Right lobe of liver (tissue), 6 donors: ENCODE measurements around the gene TBX1. TPM values are rescaled to one million over a fixed set of nuclear protein-coding genes. Genes with fewer than 3 reads are reported as not detected.
A peak's percentile ranks its signal among the peaks of the same experiment; 100 is the strongest.
"Not testable (repeated sequence)": the region's sequence is repeated elsewhere in the genome, so short reads cannot be mapped to it uniquely, and the experiment has no call there.

ENCODE experiments used
- ATAC-seq, 4 donors: fragments of 200-7000 bp; cut with Tn5 transposase; one replicate each; pipeline ENCODE4 v1.9.1; 2020; ENCODE audit warnings: mild to moderate bottlenecking in 4 of 4, moderate library complexity in 4 of 4
- DNase-seq, 3 donors: peaks; one replicate each; pipeline ENCODE4 v3.0.0-alpha.2; 2020
- H3K27ac ChIP-seq, 3 donors: fragments of 200-600 bp; one replicate each; pipeline ENCODE4 v1.8.0; 2022
- H3K27me3 ChIP-seq, 2 donors: fragments of 200-600 bp; one replicate each; pipeline ENCODE4 v1.8.0; 2022
- H3K36me3 ChIP-seq, 4 donors: fragments of 200-600 bp; sonication (generic) in 1 of 4; one replicate each; pipeline versions ENCODE4 v1.5.1 to v1.8.0; 2017 to 2022; ENCODE audit warnings: control low read depth in 1 of 4
- H3K4me1 ChIP-seq, 4 donors: fragments of 200-600 bp; sonication (generic) in 1 of 4; one replicate each; pipeline versions ENCODE4 v1.5.1 to v1.8.0; 2017 to 2022; ENCODE audit warnings: control low read depth in 1 of 4
- H3K4me3 ChIP-seq, 3 donors: fragments of 200-600 bp; one replicate each; pipeline ENCODE4 v1.8.0; 2022
- H3K9me3 ChIP-seq, 4 donors: fragments of 200-600 bp; sonication (generic) in 1 of 4; one replicate each; pipeline versions ENCODE4 v1.5.1 to v1.8.0; 2017 to 2022; ENCODE audit warnings: control low read depth in 1 of 4
- POLR2A ChIP-seq: fragments of 450-650 bp; IDR thresholded peaks from one replicate; pipeline ENCODE4 v1.6.1; 2017; ENCODE audit warnings: antibody characterized with exemption, mild to moderate bottlenecking
- WGBS: methylation state at CpG from one replicate; pipeline ENCODE4 v1.1.6; 2018; ENCODE audit warnings: low coverage, low lambda C conversion rate; ENCODE audit not compliant: insufficient coverage; ENCODE audit errors: missing lambda C conversion rate; 5-methylcytosine and 5-hydroxymethylcytosine counted together
- intact Hi-C, 2 donors: fragments of 100-400 bp; cut with DNase I; formaldehyde crosslinking; loops; one replicate each; pipeline versions ENCODE4 v1.11.2 to v1.14.1; 2022
- total RNA-seq, 6 experiments: library from RNA; depleted of rRNA in 2 of 6; stranded (reverse); fragments of >200 nt in 2 of 6; fragmentation: NEBNext Ultra II Directional in 3 of 6; extraction: Animal tissue kit (Norgen Biotek cat#: 25700) in 3 of 6; gene quantifications; one replicate each; pipeline versions ENCODE4 v1.1.0 to v1.2.4, GENCODE V29; 2016 to 2023
- TF ChIP-seq, protein P1 (sequence below), 4 donors: fragments of 200-600 bp in 3 of 4; fragments of 450-650 bp in 1 of 4; IDR thresholded peaks; one replicate each; pipeline versions ENCODE4 v1.5.1 to v1.8.0; 2016 to 2022; ENCODE audit warnings: antibody characterized with exemption in 4 of 4, mild to moderate bottlenecking in 2 of 4
- donor health status: DM: no; HTN: yes; CAD: no.
- donor health status: DM: no; HTN: no; CAD: no.
- donor health status: DM: no; HTN: no; CAD: no.
- donor health status: DM: no; HTN: yes; CAD: no.
- donor health status: DM: no; HTN: yes; CAD: no.

The TBX1 gene
- total RNA-seq, 6 experiments from 2014 or later = 0.24 to 0.37 (median 0.30) TPM; not detected in 2

DNA sequence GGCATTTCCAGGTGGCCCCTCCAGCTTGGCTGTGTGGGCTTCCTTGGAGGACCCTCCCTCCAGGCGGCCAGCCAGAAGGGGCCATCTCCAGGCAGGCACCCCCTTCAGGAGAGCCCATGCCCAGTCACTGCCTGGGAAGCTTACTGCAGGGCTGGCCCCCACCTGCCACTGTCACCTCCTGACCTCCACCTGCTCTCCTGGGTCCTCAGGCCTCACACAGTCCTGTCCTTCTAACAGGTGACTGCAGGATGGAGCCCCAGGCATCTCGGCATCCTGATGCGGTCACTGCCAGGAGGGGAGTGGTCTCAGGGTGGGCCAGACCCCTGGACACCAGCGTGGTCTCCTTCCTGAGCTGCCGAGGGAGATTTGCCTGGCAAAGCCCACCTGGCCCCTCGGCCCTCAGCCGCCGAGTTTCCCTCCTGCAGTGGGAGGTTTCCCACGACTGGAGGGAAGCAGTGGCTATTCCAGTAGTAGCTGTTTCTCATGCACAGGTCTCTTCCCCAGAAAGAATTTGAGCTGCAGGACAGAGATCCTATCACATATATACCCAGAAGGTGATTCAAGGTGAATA is 13.0 kb downstream of the TBX1 start:
- Histone ChIP-seq H3K27ac (no peak overlapping the region), H3K4me3 (no peak overlapping the region), H3K27me3 (no peaks in the 10 kb centered on the region), H3K36me3 (no peaks in the 10 kb centered on the region), H3K9me3 (no peaks in the 10 kb centered on the region), H3K4me1 (no peaks in the 10 kb centered on the region)
- 0% methylated on average over 1 of the region's 9 CpGs for WGBS
- TF ChIP-seq POLR2A = no peak
- TF ChIP-seq, protein P1, sequence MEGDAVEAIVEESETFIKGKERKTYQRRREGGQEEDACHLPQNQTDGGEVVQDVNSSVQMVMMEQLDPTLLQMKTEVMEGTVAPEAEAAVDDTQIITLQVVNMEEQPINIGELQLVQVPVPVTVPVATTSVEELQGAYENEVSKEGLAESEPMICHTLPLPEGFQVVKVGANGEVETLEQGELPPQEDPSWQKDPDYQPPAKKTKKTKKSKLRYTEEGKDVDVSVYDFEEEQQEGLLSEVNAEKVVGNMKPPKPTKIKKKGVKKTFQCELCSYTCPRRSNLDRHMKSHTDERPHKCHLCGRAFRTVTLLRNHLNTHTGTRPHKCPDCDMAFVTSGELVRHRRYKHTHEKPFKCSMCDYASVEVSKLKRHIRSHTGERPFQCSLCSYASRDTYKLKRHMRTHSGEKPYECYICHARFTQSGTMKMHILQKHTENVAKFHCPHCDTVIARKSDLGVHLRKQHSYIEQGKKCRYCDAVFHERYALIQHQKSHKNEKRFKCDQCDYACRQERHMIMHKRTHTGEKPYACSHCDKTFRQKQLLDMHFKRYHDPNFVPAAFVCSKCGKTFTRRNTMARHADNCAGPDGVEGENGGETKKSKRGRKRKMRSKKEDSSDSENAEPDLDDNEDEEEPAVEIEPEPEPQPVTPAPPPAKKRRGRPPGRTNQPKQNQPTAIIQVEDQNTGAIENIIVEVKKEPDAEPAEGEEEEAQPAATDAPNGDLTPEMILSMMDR (IDR thresholded peaks at IDR 0.05) = no peak
- DNase-seq (peak in 2 of 3 donors; percentile 15 to 47), ATAC-seq (peak in 1 of 4 donors; percentile 6)
- intact Hi-C loops = no loop called here

DNA sequence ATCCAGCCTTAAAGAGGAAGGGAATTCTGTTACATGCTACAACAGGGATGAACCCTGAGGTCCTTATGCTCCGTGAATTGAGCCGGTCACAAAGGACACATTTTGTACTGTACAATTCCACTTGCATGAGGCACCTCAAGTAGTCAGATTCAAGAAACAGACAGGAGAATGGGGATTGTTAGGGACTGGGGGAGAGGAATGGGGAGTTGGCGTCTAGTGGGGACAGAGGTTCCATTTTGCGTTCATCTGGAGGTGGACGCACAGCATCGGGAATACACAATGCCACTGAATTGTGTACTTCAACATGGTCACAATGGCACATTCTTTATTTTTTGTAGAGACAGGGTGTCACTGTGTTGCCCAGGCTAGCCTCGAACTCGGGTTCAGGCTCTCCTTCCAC is 14.1 kb downstream of the TBX1 start:
- Histone ChIP-seq H3K4me3 (no peak overlapping the region), H3K4me1 (no peaks in the 10 kb centered on the region), H3K9me3 (no peaks in the 10 kb centered on the region), H3K27me3 (no peaks in the 10 kb centered on the region), H3K27ac (no peak overlapping the region), H3K36me3 (no peaks in the 10 kb centered on the region)
- no peak for TF ChIP-seq POLR2A
- TF ChIP-seq, protein P1 (IDR thresholded peaks at IDR 0.05) = no peak
- DNase-seq = peak in 1 of 3 donors; percentile 7
- WGBS = 92% methylated on average over 4 of the region's 8 CpGs
- ATAC-seq = no peak
- intact Hi-C loops = no loop called here

DNA sequence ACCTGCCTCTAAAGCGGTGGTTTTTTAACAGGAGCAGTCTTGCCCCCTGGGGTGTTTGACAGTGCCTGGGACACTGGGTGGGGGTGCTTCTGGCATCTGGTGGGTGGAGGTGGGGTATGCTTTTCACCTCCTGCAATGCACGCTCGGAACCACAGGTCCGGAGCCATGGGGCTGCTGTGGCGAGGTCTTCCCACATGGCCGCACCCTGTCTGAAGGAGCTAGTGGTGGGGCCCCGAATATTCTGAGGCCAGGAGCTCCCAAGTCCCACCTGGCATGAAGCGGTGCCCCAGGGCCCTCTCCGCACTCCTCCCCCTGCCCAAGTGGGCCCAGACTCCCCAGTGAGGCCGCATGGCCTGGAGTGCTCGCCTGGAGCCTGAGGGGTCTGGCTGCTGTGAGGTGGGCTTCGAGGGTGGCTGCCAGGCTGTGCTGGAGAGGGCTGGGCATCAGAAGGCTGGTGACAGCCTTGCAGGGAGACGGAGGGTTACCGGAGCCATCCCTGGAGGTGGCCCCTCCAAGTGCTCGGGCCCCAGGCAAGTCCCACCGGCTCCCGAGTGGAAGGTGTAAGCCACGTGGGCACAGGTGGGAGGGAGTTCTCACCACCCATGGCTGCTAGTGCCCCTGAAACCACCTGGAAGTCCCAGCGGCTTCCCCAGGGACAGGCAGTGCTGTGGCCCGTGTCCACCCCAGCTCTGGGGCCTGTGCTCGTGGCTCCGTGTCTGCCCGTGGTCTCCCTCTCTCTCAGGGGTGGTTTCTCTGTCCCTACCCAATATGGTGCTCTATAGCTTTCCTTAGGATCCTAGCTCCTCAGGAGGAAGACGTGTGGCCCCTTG is 15.1 kb downstream of the TBX1 start:
- DNase-seq = peak in 2 of 3 donors; percentile 14 to 44

DNA sequence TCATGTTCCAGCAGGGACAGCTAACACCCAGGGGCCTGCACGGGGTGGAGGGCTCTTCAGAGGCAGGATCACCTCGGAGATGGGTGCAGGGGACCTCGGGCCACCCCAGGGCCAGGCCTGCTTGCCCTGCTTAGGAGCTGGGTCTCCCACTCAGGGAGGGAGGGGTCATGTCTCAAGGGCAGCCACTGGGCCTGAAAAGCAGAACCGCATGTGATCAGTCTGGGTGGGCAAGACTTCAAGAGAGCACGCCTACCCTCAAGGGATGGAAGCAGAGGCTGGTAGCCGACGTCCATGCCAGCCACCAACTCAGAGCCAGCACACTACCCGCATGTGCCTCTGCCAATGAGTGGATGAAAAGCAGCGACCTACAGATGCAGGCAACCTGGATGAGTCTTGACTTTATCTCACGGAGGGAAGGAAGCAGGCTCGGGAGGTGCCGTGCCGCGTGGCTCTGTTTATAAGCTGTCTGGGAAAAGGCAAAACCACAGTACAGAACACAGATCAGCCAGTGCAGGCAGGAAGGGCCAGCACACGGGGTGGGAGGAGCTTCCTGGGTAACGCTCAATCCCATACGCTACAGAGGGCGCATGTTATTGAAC is 16.0 kb downstream of the TBX1 start:
- Histone ChIP-seq H3K27ac (no peak overlapping the region), H3K27me3 (no peaks in the 10 kb centered on the region), H3K4me1 (no peaks in the 10 kb centered on the region), H3K4me3 (no peak overlapping the region), H3K36me3 (no peaks in the 10 kb centered on the region), H3K9me3 (no peaks in the 10 kb centered on the region)
- intact Hi-C loops = no loop called here
- no peak for TF ChIP-seq POLR2A
- TF ChIP-seq, protein P1 (IDR thresholded peaks at IDR 0.05) = no peak
- 35% methylated on average over 11 of the region's 18 CpGs for WGBS
- ATAC-seq (peak in 2 of 4 donors; percentile 15 to 40), DNase-seq (peak in 2 of 3 donors; percentile 15 to 43)

More for the DNA sequence above, 15.1 kb downstream of the TBX1 start:
- Histone ChIP-seq H3K4me3 (no peak overlapping the region), H3K9me3 (no peaks in the 10 kb centered on the region), H3K27ac (no peak overlapping the region), H3K36me3 (no peaks in the 10 kb centered on the region), H3K27me3 (no peaks in the 10 kb centered on the region), H3K4me1 (no peaks in the 10 kb centered on the region)
- intact Hi-C loops = no loop called here
- TF ChIP-seq POLR2A = no peak
- TF ChIP-seq, protein P1 (IDR thresholded peaks at IDR 0.05) = no peak
- ATAC-seq = peak in 1 of 4 donors; percentile 4
- 100% methylated on average over 1 of the region's 24 CpGs for WGBS

DNA sequence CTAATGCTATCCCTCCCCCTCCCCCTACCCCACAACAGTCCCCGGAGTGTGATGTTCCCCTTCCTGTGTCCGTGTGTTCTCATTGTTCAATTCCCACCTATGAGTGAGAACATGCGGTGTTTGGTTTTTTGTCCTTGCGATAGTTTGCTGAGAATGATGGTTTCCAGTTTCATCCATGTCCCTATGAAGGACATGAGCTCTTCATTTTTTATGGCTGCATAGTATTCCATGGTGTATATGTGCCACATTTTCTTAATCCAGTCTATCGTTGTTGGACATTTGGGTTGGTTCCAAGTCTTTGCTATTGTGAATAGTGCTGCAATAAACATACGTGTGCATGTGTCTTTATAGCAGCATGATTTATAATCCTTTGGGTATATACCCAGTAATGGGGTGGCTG is 16.6 kb downstream of the TBX1 start:
- DNase-seq, H3K4me3 ChIP-seq, H3K4me1 ChIP-seq, H3K9me3 ChIP-seq, ATAC-seq, H3K27me3 ChIP-seq, H3K27ac ChIP-seq, H3K36me3 ChIP-seq, intact Hi-C loops: not testable (repeated sequence)
- no CpG with 5 or more reads among the region's 6 CpGs for WGBS
